AG08395 (cell line): ENCODE results near the gene GAGE12J.
"Not testable (repeated sequence)": the region's sequence is repeated elsewhere in the genome, so short reads cannot be mapped to it uniquely, and the experiment has no call there.

Experiments
- DNase-seq: peaks from one replicate; pipeline ENCODE4 v3.0.0; 2012; ENCODE audit warnings: mixed read lengths, low spot score

The GAGE12J gene

GRCh38 chrX:49310371-49310770 is 11.5 kb upstream of the GAGE12J start:
- no peak for DNase-seq

- DNase-seq = no peak
Measured at GRCh38 chrX:49312176-49312575, 9.7 kb upstream of the GAGE12J start.

- DNase-seq = no peak
Measured at GRCh38 chrX:49316085-49316484, 5.8 kb upstream of the GAGE12J start.

- DNase-seq = not testable (repeated sequence)
Measured at GRCh38 chrX:49322266-49322665, 429 bp downstream of the GAGE12J start.

- not testable (repeated sequence) for DNase-seq
Measured at GRCh38 chrX:49323735-49324134, 1.9 kb downstream of the GAGE12J start.

- not testable (repeated sequence) for DNase-seq
Measured at GRCh38 chrX:49330421-49330820, 8.6 kb downstream of the GAGE12J start.

GRCh38 chrX:49331282-49331681 is 9.4 kb downstream of the GAGE12J start, which contains the start of gene GAGE13:
Gene GAGE13 (plus strand): TSS chrX:49331582. CDS start chrX:49332738, 1,156 bp downstream.
- not testable (repeated sequence) for DNase-seq

GRCh38 chrX:49331841-49332240 is 10.0 kb downstream of the GAGE12J start:
- not testable (repeated sequence) for DNase-seq

- DNase-seq = not testable (repeated sequence)
Measured at GRCh38 chrX:49341449-49341848, 19.6 kb downstream of the GAGE12J start.

- DNase-seq = not testable (repeated sequence)
Measured at GRCh38 chrX:49344496-49345175, 22.8 kb downstream of the GAGE12J start.

- DNase-seq = not testable (repeated sequence)
Measured at GRCh38 chrX:49345402-49345801, 23.6 kb downstream of the GAGE12J start.

GRCh38 chrX:49346150-49346549 is 24.3 kb downstream of the GAGE12J start:
- DNase-seq = not testable (repeated sequence)
